Trophoblast cell (in vitro differentiated cells and primary cell): ENCODE measurements around the gene FHAD1.

ENCODE experiments used
- DNase-seq, 2 donors: peaks; one replicate each; pipeline ENCODE4 v3.0.0-alpha.2; 2016
- H2AFZ ChIP-seq: 2 replicates; pipeline ENCODE4 v1.6.1; 2013; ENCODE audit warnings: low read length, moderate library complexity, mild to moderate bottlenecking; ENCODE audit not compliant: insufficient read depth, poor library complexity
- H2AK5ac ChIP-seq: 2 replicates; pipeline ENCODE4 v1.6.1; 2013; ENCODE audit warnings: mild to moderate bottlenecking, low read length
- H2BK120ac ChIP-seq: 2 replicates; pipeline ENCODE4 v1.6.1; 2013; ENCODE audit warnings: low read length, mild to moderate bottlenecking, moderate library complexity; ENCODE audit not compliant: insufficient read depth, poor library complexity
- H2BK12ac ChIP-seq: 2 replicates; pipeline ENCODE4 v1.6.1; 2013; ENCODE audit warnings: mild to moderate bottlenecking, low read length, moderate library complexity
- H2BK5ac ChIP-seq: 2 replicates; pipeline ENCODE4 v1.6.1; 2013; ENCODE audit warnings: low read length, low read depth, moderate library complexity, mild to moderate bottlenecking; ENCODE audit not compliant: poor library complexity
- H3K14ac ChIP-seq: 2 replicates; pipeline ENCODE4 v1.6.1; 2013; ENCODE audit warnings: mild to moderate bottlenecking, low read length
- H3K18ac ChIP-seq: 2 replicates; pipeline ENCODE4 v1.6.1; 2013; ENCODE audit warnings: mild to moderate bottlenecking, low read length
- H3K23ac ChIP-seq: 2 replicates; pipeline ENCODE4 v1.6.1; 2013; ENCODE audit warnings: low read length
- H3K27ac ChIP-seq: 2 replicates; pipeline ENCODE4 v1.5.1; 2013; ENCODE audit warnings: low read depth, mild to moderate bottlenecking, inconsistent platforms, low read length, moderate library complexity
- H3K27me3 ChIP-seq: 2 replicates; pipeline ENCODE4 v1.6.1; 2013; ENCODE audit warnings: inconsistent platforms, mild to moderate bottlenecking, low read length, moderate library complexity; ENCODE audit not compliant: insufficient read depth
- H3K36me3 ChIP-seq, 2 experiments: 1 replicate in 1 of 2; 2 replicates in 1 of 2; pipeline ENCODE4 v1.6.1; 2013; ENCODE audit warnings: low read length in 2 of 2, mild to moderate bottlenecking in 2 of 2, moderate library complexity in 1 of 2; ENCODE audit not compliant: insufficient read depth in 2 of 2, control insufficient read depth in 1 of 2
- H3K4ac ChIP-seq: 2 replicates; pipeline ENCODE4 v1.6.1; 2013; ENCODE audit warnings: low read depth, mild to moderate bottlenecking, low read length, moderate library complexity
- H3K4me1 ChIP-seq, 2 experiments: 1 replicate in 1 of 2; 2 replicates in 1 of 2; pipeline ENCODE4 v1.6.1; 2013; ENCODE audit warnings: low read length in 2 of 2, mild to moderate bottlenecking in 2 of 2, moderate library complexity in 1 of 2; ENCODE audit not compliant: insufficient read depth in 2 of 2, control insufficient read depth in 1 of 2
- H3K4me2 ChIP-seq: 2 replicates; pipeline ENCODE4 v1.6.1; 2013; ENCODE audit warnings: inconsistent platforms, mild to moderate bottlenecking, low read length, moderate library complexity
- H3K4me3 ChIP-seq: 2 replicates; pipeline ENCODE4 v1.5.1; 2013; ENCODE audit warnings: mild to moderate bottlenecking, low read depth, low read length, inconsistent platforms
- H3K79me1 ChIP-seq: one replicate; pipeline ENCODE4 v1.6.1; 2013; ENCODE audit warnings: low read length
- H3K79me2 ChIP-seq: 2 replicates; pipeline ENCODE4 v1.6.1; 2013; ENCODE audit warnings: low read length, mild to moderate bottlenecking; ENCODE audit not compliant: control insufficient read depth, insufficient read depth, poor library complexity
- H3K9ac ChIP-seq: 2 replicates; pipeline ENCODE4 v1.6.1; 2013; ENCODE audit warnings: mild to moderate bottlenecking, low read length
- H3K9me3 ChIP-seq: 2 replicates; pipeline ENCODE4 v1.6.1; 2013; ENCODE audit warnings: low read depth, mild to moderate bottlenecking, control low read depth, inconsistent platforms, low read length; ENCODE audit not compliant: insufficient read depth
- H4K12ac ChIP-seq: 2 replicates; pipeline ENCODE4 v1.6.1; 2013; ENCODE audit warnings: low read depth, mild to moderate bottlenecking, low read length, moderate library complexity
- H4K8ac ChIP-seq: 2 replicates; pipeline ENCODE4 v1.6.1; 2013; ENCODE audit warnings: low read depth, mild to moderate bottlenecking, low read length, moderate library complexity
- H4K91ac ChIP-seq: one replicate; pipeline ENCODE4 v1.6.1; 2013; ENCODE audit warnings: low read depth, mild to moderate bottlenecking, low read length, moderate library complexity
- WGBS: extraction: QIAGEN DNeasy Blood & Tissue Kit; methylation state at CpG from one replicate; pipeline ENCODE4 v1.1.7; 2013; ENCODE audit warnings: missing lambda C conversion rate; ENCODE audit not compliant: insufficient read length, insufficient coverage; ENCODE audit errors: extremely low coverage; 5-methylcytosine and 5-hydroxymethylcytosine counted together

The FHAD1 gene

GRCh38 chr1:15351310-15351709, 104.3 kb downstream of the FHAD1 start:
- Histone ChIP-seq H3K4me3 (no peak overlapping the region), H4K8ac (no peak overlapping the region), H2AFZ (no peak overlapping the region), H3K23ac (no peak overlapping the region), H2AK5ac (no peak overlapping the region), H3K27me3 (peaks cover 2% of the 10 kb centered on the region), H3K18ac (no peak overlapping the region), H2BK120ac (no peak overlapping the region), H3K14ac (no peak overlapping the region), H3K27ac (no peak overlapping the region), H3K79me2 (no peaks in the 10 kb centered on the region), H3K4me1 (peaks cover 3 to 10% of the 10 kb centered on the region in 2 experiments), H3K4me2 (no peak overlapping the region), H3K79me1 (no peaks in the 10 kb centered on the region), H4K12ac (no peak overlapping the region), H2BK5ac (no peak overlapping the region), H3K36me3 (no peaks in the 10 kb centered on the region), H3K9ac (no peak overlapping the region), H2BK12ac (no peak overlapping the region), H3K9me3 (peaks cover 3% of the 10 kb centered on the region), H3K4ac (no peak overlapping the region), H4K91ac (no peak overlapping the region)
- DNase-seq = no peak
- no CpG with 5 or more reads among the region's 4 CpGs for WGBS

GRCh38 chr1:15352128-15352957, 105.3 kb downstream of the FHAD1 start:
- DNase-seq = peak; percentile 18 to 29
- H3K4ac ChIP-seq = no peak overlapping the region
- no peak overlapping the region for H2BK12ac ChIP-seq
- no peak overlapping the region for H2BK5ac ChIP-seq
- no peak overlapping the region for H4K8ac ChIP-seq
- peaks cover 3% of the 10 kb centered on the region for H3K9me3 ChIP-seq
- H3K27me3 ChIP-seq = peaks cover 2% of the 10 kb centered on the region
- no peak overlapping the region for H3K14ac ChIP-seq
- no peak overlapping the region for H2AFZ ChIP-seq
- no peak overlapping the region for H3K9ac ChIP-seq
- no peak overlapping the region for H3K4me2 ChIP-seq
- no peak overlapping the region for H3K18ac ChIP-seq
- H3K79me2 ChIP-seq = no peaks in the 10 kb centered on the region
- no peak overlapping the region for H3K4me3 ChIP-seq
- no peak overlapping the region for H3K27ac ChIP-seq
- no peak overlapping the region for H2BK120ac ChIP-seq
- no CpG with 5 or more reads among the region's 12 CpGs for WGBS
- H3K4me1 ChIP-seq = peaks cover 5 to 12% of the 10 kb centered on the region in 2 experiments
- no peaks in the 10 kb centered on the region for H3K36me3 ChIP-seq
- H3K23ac ChIP-seq = no peak overlapping the region
- no peaks in the 10 kb centered on the region for H3K79me1 ChIP-seq
- no peak overlapping the region for H4K91ac ChIP-seq
- no peak overlapping the region for H4K12ac ChIP-seq
- no peak overlapping the region for H2AK5ac ChIP-seq

GRCh38 chr1:15353839-15354579, 107.0 kb downstream of the FHAD1 start:
- no CpG with 5 or more reads among the region's 11 CpGs for WGBS
- no peak overlapping the region for H2BK5ac ChIP-seq
- H3K27me3 ChIP-seq = no peaks in the 10 kb centered on the region
- no peak overlapping the region for H4K12ac ChIP-seq
- peaks cover 3% of the 10 kb centered on the region for H3K9me3 ChIP-seq
- no peak overlapping the region for H3K9ac ChIP-seq
- peaks cover 5 to 12% of the 10 kb centered on the region in 2 experiments for H3K4me1 ChIP-seq
- H3K4ac ChIP-seq = no peak overlapping the region
- no peak overlapping the region for H3K4me3 ChIP-seq
- no peak overlapping the region for H2AK5ac ChIP-seq
- DNase-seq = no peak
- no peak overlapping the region for H2AFZ ChIP-seq
- H3K27ac ChIP-seq = no peak overlapping the region
- H3K36me3 ChIP-seq = no peaks in the 10 kb centered on the region
- no peaks in the 10 kb centered on the region for H3K79me2 ChIP-seq
- H2BK12ac ChIP-seq = no peak overlapping the region
- no peak overlapping the region for H3K23ac ChIP-seq
- no peak overlapping the region for H3K14ac ChIP-seq
- no peak overlapping the region for H2BK120ac ChIP-seq
- H4K8ac ChIP-seq = no peak overlapping the region
- no peak overlapping the region for H3K4me2 ChIP-seq
- no peak overlapping the region for H3K18ac ChIP-seq
- H3K79me1 ChIP-seq = no peaks in the 10 kb centered on the region
- H4K91ac ChIP-seq = no peak overlapping the region

- H3K79me2 ChIP-seq = no peaks in the 10 kb centered on the region
- no peak overlapping the region for H2BK5ac ChIP-seq
- H2AFZ ChIP-seq = no peak overlapping the region
- H2BK12ac ChIP-seq = no peak overlapping the region
- no peak overlapping the region for H3K18ac ChIP-seq
- H3K9me3 ChIP-seq = peaks cover 3% of the 10 kb centered on the region
- peaks cover 5 to 12% of the 10 kb centered on the region in 2 experiments for H3K4me1 ChIP-seq
- H3K27me3 ChIP-seq = no peaks in the 10 kb centered on the region
- no peak overlapping the region for H2BK120ac ChIP-seq
- H3K27ac ChIP-seq = no peak overlapping the region
- H3K9ac ChIP-seq = no peak overlapping the region
- H2AK5ac ChIP-seq = no peak overlapping the region
- WGBS = no CpG with 5 or more reads among the region's 6 CpGs
- DNase-seq = peak in 1 of 2 donors; percentile 23
- no peak overlapping the region for H3K4me2 ChIP-seq
- H3K4me3 ChIP-seq = no peak overlapping the region
- no peak overlapping the region for H3K23ac ChIP-seq
- no peaks in the 10 kb centered on the region for H3K36me3 ChIP-seq
- H3K14ac ChIP-seq = no peak overlapping the region
- no peak overlapping the region for H4K12ac ChIP-seq
- no peak overlapping the region for H3K4ac ChIP-seq
- H3K79me1 ChIP-seq = no peaks in the 10 kb centered on the region
- no peak overlapping the region for H4K91ac ChIP-seq
- H4K8ac ChIP-seq = no peak overlapping the region
These were observed 107.5 kb downstream of the FHAD1 start for GRCh38 chr1:15354580-15354965.
